ENCODE measurements around the gene KCTD20.

KCTD20 gene

DNA sequence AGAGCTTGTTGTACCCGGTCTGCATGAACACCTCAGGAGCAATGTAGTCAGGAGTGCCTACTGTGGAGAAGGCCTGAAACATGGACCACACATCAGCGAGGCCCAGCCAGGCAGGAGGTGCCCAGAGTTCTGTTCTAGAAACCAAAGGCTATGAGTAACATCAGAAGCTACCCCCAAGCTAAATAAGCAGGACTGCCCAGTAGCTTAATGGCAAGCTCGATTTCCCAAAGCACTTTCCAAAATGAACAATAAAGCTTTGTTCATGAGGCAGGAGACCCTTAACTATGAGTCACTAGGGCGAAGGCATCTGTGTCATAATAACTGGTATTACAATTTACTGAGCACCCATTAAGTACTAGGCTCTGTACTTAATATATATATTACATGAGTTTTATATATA lies 57.1 kb downstream of the KCTD20 start:
- DNase-seq: no peak

DNA sequence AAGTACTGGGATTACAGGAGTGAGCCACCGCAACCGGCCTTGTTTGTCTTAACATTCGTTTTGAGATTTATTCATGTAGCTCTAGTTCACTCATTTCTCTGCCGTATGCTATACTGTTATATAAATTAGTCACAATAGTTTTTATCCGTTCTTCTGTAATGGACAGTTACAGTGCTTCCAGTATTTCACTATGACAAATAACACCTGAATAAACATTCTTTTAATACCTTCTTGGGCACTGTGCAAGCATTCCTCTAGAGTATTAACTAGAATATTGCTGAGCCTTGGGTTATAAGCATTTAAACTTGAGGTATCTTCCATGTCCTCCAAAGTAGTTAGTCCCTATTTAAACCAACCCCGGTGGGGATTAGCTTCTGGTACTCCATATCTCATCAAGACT lies 58.9 kb downstream of the KCTD20 start:
- no peak for DNase-seq

DNA sequence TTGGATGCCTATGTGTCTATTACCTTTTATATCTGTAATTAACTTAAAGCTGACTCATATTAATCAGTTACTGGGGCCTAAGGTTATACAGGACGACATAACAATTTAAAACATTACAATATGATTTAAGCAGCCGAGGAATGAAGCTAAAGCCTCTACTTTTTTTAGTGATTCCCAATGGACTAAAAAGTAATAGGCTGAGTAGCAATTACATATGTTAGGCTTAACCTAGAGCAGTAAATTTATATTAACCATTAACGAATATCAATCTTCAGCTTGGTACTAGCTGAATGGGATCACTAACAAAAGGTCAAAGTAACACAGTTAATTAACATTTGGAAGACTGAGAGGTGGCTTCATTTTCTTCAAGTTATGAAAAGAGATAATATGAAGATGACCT lies 61.4 kb downstream of the KCTD20 start:
- DNase-seq: no peak

DNA sequence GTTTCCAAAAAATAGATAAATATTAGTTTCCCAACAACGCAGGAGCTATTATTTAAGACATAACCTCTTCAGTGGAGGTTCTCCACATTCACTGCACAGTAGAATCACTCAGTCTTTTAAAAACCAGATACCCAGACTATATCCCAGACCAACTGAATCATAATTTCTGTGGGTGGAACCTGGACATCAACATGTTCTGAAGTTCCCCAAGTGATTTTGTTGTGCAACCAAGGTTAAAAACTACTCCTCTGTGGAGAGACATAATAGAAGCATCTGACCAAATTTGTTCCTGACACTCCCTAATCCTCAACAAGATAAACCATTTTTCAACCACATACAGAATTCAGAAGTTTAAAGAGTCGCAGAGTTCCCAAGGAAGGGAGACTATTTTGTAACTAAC lies 62.2 kb downstream of the KCTD20 start:
- DNase-seq: no peak

DNA sequence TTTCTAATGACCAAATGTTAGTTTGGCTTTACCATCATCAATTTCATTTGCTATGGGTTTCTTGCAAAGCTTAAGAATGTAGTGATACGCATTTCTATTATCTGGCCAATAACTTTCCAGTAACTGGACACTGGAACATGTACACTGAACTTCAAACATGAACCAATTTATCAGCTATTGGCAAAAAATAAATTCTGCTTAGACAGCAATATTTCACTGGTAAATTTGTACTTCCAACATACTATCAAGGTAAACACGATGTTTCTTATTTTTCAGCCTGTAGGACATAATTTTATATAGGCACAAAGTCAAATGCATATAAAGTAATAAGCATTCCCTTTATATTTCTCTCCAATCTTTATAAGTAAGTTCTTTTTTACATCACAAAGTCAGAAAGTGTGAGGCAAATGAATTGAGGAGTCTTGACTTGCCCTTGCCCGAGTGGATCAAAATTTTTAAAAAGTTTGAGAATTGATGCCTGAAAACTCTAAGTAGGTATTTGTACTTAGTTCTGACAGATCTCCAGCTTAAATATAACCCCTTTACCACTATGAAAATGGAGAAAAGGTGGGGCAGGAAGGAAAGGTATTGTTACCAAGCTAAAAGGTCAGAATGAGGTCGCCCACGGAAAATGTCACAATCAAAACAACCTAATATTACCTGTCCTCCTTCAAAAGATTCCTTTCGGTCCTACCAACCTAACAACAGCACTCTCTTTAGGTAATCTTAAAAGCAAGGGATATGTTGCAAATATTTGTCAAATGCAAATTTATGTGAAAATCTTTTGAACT lies 63.1 kb downstream of the KCTD20 start:
- no peak for DNase-seq

DNA sequence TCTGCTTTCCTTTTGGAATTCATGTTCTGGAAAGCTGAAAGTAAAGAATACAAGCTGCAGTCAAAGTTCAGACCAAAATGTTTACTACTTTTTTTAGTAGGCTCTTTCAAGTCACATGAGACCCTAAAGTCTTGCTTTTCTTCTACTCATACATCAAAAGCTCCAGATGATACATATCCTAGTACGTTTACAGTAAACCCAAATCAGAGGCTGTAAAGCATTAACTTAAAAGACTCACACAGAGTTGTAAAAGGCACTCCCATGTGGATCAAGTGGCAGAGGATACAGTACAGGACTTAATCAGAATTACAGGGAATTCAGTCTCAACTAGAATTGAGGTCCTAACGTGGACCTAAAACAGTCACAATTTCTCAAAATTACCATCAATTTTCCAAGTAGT lies 63.8 kb downstream of the KCTD20 start:
- DNase-seq: no peak

DNA sequence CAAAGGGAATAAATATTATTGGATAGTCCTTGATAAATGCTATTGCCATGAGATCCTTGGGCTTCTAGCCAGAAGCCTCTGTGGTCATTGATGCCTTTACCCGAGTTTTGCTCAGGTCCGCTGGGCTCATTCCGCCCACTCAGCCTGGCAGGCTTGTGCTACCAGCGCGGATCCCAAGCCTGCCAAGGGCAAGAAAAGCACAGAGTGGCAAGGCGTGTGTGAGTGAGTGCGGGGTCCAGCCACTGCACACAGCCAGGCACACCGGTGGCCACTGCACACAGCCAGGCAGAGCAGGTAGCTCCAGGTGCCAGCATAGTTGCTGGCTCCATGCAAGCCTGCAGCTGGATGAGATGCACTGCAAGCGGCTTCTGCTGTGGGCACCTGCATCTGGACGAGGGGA lies 65.7 kb downstream of the KCTD20 start:
- no peak for DNase-seq

DNA sequence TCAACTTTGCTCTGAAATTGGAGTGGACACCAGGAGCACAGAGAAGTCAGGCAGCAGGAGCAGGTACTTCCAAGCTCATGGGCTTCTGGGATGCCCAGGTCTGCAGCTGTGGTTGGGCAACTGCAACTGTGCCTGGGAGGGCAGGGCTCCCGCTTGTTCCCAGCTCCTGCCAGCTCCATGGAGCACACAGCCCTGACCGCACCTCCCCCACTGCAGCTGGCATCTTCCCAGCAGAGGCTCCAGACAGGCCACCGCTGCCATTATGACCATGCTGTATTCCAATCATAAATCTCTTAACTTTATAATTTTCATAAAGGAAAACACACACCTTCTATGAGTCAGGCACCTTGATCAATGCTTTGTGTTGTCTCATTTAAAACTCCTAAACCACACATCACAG lies 67.6 kb downstream of the KCTD20 start:
- no peak for DNase-seq

DNA sequence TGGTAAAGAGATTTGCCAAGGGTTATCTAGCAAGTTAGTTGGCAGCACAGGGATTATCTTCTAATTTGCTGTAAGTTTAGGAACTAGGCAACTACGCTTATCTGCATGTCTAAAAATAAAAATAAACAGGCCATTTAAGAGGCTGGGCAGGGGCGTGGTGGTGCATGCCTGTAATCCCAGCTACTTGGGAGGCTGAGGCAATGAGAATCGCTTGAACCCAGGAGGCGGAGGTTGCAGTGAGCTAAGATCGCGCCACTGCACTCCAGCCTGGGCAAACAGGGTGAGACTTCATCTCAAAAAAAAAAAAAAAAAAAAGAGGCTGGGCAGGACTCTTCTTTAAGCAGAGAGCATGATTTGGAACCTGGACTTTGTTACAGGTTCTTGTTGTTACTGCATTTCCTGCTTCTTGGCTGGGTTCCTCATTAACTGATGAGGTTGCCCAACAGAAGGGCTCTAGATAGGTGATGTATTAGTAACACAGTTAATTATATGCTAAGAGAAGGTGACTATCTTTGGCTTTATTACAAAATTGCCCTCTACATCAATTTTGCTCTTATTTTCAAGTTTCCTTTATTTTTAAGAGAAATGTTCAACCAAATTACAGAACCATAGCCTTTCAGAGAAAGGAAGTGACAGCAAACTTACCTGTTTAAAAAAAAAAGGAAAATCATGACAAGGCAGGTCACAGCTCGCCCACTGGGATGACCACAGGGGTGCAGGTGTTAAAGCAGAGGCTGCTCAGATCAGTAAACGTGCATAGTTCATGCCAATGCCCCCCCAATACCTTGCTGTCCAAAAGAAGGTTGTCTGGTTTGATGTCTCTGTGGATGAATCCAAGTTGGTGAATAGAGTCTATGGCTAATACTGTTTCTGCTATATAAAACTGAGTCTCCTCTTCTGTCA lies 72.0 kb downstream of the KCTD20 start:
- no peak for DNase-seq

DNA sequence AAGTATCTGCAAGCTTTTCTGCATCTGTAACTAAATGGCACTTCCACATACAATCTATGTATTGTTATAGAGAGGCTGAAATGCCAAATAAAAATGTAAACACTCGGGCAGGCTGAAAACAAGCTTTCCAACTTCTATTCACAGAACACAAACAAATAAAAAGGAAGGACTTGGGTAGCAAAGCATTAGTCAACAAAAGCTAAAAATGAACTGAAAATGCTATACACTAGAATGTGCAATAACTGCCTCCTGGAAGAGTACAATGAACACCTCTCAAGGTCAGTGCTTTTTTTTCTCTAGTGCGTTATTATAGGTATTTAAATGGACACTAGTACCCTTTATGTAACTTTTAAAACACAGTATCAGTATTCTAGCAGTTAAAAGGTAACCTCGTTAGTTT lies 73.0 kb downstream of the KCTD20 start:
- DNase-seq: no peak

DNA sequence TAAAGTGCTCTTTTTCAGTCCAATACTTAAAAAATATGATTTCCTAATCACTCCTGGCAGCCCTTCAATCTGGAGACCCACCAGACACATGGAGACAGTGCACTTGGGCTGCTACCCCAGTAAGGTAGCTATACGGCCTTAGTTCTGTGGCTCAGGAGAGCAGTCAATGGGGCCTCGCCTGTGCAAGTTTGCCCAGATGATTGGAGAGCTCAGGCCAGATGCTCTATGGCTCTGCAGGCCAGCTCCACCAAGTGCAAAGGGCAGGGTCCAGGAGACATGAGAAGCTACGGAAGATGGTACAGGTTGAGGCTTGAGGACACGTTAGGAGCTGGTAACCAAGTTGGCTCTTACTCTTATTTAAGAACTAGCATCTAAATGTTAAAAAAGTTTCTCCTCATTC lies 73.8 kb downstream of the KCTD20 start:
- DNase-seq: no peak

DNA sequence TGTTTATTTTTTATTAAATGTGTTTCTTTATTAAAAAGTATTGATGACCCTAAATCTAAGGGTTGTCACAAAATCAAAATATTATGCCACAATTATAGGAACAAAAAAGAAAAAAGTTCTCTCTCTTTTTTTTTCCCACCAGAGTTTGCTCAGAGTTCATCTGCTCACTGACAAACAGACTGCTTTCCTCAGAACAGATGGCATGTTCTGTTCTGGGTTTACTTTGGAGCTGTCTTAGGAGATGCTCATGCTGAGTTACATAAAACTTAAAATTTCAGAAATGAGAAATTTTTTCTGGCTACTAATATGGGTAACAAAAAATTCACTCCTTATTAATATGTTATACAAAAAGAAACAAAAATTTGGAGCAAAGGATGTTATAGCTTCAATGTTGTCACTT lies 74.2 kb downstream of the KCTD20 start:
- DNase-seq: no peak

DNA sequence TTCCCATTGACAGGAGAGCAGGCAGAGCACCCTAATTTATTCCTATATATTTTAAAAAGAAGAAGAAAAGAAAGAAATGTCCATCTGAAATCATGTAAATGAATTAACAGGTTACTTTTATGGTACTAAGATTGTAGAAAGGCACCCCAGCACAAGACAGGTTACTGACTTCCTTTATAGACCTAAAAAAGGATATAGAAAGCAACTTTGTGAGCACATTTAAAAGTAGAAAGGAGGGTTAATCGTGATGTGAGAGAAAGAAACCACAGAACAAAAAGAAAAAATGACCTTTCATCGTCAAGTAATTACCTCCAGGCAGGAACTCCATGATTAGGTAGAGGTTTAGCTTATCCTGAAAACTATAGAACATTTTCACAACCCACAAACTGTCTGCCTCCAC lies 74.6 kb downstream of the KCTD20 start:
- DNase-seq: no peak

DNA sequence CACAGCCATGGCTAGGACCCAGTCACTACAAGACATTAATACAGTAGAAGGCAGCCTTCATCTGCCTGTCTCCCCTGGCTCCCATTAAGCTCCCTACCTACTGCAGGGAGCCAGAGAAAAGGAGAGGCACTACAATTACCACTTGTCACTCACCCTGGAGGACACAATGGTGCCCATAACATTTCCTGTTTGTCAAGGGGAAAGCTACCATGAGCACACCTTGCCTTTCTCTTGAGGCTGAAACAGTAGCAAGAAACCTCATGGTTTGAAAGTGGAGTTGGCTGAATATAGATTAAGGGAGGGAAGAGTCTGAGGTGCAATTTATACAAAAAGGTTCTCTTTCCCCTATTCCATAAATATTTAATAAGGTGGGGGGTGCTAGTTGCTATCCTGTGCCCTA lies 76.6 kb downstream of the KCTD20 start:
- DNase-seq: no peak

DNA sequence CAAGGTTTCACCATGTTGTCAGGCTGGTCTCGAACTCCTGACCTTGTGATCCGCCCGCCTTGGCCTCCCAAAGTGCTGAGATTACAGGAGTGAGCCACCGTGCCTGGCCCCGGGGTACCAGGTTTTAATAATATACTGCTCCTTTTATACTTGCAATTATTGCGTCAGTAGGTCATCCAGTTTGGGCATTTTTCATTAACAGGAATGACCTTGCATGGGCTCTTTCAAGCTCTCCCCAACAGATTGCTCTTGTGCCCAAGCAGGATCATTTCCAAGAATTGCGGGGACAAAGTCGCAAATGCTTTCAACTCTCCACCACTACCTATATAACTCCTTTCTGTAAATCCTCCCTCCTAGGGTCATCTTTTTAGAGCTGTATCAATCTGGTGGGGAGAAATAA lies 80.7 kb downstream of the KCTD20 start:
- no peak for DNase-seq

DNA sequence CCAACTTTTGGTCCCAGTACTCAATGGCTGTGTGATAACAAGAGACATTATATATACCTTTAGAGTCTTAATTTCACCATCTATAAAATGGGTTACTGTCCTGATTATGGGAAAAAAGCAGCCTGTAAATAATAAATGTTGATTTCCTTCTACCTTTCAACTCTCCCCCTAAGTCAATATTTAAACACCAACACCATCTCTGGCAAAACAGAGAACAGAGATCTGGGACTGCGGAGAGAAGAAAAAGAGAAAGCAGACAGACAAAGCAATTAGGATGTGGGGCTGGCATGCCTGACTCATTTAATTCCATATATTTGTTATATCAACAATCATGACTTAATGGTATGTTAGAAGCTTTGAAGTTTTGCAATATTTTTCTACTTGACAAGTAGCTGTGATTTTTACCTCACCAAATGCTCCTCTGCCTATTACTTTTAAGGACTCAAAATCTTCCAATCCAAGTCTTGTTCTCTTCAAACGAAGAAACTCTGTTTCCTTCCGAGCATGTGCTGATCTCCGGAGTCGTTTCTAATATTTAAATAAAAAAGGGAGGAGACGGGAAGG lies 81.2 kb downstream of the KCTD20 start:
- DNase-seq: no peak

DNA sequence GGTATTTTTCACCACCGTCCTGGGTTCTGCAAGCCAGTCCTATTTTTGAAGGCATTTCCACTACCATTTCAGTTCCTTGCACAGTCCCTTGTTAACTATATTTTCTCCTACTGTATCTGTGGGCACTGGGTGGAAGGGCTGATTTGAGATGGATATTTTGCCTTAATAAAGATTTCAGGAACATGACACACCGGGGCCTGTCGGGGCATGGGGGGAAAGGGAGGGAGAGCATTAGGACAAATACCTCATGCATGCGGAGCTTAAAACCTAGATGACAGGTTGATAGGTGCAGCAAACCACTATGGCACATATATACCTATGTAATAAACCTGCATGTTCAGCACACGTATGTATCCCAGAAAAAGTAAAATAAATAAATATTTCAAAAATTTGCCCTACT lies 82.1 kb downstream of the KCTD20 start:
- DNase-seq: no peak

DNA sequence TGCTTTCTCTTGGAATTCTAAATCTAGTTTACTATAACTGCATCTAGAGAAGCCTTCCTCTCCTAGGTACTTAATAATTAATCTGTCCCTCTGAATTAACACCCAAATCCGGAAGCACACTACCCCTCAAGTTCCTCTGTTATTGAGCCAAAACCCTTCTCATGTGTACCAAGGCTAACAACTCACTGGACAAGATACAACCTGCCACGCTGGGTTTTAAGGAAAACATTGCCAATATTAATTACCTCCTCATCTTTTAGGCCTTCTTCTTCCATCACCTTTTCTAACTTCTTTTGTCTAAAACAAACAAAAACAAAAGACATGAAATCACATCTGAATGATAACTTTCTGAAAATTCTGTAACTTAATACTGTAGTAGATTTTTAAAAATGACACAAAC lies 82.5 kb downstream of the KCTD20 start:
- no peak for DNase-seq

DNA sequence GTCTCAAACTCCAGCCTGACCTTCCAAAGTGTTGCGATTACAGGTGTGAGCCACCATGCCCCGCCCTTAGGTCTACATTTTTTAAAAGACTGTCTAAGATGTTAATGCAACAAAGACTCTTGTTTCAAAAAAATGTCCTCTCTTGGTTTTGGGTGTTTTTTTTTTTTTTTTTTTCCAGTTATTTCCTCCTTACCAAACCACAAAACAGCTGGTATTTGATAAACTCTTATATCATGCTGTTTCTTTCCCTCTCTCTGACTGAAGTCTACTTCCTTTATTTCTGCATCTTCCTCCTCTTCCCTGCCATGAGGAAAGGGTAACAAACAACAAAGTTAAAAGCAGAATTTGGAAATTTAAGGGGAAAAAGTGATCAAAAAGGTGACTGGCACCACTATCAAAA lies 83.3 kb downstream of the KCTD20 start:
- DNase-seq: no peak

DNA sequence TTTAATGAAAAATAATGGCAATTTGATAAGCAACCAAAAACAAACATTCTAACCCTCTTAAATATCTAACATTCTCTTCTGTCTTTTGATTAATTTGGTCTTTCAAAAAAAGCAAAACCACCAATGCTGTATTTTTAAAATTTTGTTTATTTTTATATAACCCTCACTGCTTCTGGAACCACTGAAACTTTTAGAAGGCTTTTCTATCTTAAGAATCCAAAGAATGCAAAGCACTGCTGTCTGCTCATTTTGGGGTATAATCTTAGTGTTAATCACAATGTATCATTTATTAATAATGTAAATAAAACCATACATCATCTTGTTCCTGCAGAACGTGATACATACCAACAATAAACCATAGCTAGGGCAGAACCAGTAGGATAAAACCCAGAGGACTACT lies 90.5 kb downstream of the KCTD20 start:
- DNase-seq: no peak

DNA sequence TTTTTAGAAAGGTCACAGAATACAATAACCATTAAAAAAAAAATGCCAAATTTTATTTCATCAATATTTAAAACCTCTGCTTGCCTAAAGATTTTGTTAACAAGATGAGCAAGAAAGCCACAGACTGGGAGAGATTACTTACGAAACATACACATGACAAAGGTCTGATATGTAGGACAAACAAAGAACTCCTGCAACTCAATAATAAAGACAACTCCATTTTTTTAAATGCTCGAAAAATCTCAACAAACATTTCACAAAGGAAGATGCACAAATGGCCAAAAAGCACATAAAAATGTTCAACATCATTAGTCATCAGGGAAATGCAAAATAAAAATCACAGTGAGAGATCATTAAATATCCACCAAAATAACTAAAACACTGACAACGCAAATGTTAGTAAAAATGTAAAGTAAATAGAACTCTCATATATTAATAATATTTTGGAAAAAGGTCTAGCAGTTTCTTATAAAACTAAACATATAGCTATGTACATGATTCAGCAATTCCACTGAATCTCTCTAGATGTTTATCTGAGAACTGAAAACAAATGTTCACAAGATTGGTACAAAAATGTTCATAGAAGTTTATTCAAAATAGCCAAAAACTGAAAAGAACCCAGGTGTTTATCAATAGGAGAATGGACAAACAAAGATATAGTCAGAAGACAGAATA lies 94.2 kb downstream of the KCTD20 start:
- no peak for DNase-seq

DNA sequence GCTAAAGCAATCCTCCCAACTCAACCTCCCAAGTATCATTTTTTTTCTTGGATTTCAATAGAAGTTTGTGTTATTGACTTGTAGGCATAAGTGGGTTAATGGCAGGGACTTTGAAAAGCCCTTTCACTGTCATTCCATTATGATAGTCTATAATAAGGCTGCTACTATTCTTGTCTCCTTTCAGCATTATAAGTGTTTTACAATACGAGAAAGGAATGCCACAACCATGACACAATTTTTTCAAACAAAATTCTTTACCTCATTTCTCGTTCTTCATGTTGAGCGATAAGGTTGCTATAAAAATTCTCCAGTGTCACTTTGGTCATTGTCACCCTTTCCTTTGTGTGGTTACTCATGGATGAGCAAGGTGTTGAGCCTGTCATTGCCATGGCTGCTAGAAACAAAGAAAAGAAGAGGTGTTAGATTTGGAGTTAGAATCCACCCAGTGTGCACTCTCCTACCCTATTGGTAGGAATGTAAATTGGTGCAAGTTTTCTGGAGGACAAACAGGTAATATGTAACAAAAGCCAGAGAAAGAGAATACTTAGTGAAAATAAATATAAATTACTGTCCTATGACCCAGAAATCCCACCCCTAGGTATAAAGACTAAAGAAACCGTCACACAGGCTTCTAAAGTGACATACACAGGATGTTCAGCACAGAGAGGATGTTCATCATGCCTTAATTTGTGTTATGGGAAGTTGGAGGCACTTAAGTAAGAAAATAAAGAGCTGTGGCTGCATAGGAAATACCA lies 97.2 kb downstream of the KCTD20 start:
- no peak for DNase-seq
